ENCODE results near the gene HNRNPA2B1. TPM values are rescaled to one million over a fixed set of nuclear protein-coding genes. Genes with fewer than 3 reads are reported as not detected.
A peak's percentile ranks its signal among the peaks of the same experiment; 100 is the strongest.

Gene HNRNPA2B1
- total RNA-seq, 1 experiment from 2014 or later, result 1,137 TPM

- no peak for DNase-seq
- no peak overlapping the region for H4K5ac ChIP-seq (ENCODE audit: insufficient read length, low read depth, low read length)
- peak overlapping the region in 2 of 3 experiments; percentile 17 to 93; a peak in 3 of 7 replicates for H3K27ac Mint-ChIP-seq
- no peak overlapping the region for H3K4me3 Mint-ChIP-seq
- peaks cover 17 to 18% of the 10 kb centered on the region in 2 experiments; a peak in 3 of 4 replicates for H3K4me1 Mint-ChIP-seq
- no peak for TF ChIP-seq CTCF (conservative IDR thresholded peaks at IDR 0.05)
- H3K27me3 Mint-ChIP-seq (ENCODE audit: low read depth), result no peaks in the 10 kb centered on the region; the same call in 1 of the 2 replicates
- no peak overlapping the region for H2BK5ac ChIP-seq (ENCODE audit: insufficient read length, low read length)
- no peaks in the 10 kb centered on the region for H4K20me1 ChIP-seq (ENCODE audit: control insufficient read depth, insufficient read depth, insufficient read length)
- no peak overlapping the region for H2AFZ ChIP-seq (ENCODE audit: low read length)
- H3K4me2 ChIP-seq (ENCODE audit: insufficient read depth, insufficient read length, low read length), result no peak overlapping the region
- H2BK120ac ChIP-seq (ENCODE audit: low read depth, low read length, poor library complexity, severe bottlenecking), result no peak overlapping the region
- H3K36me3 Mint-ChIP-seq (ENCODE audit: insufficient read depth in 1 of 3, low read depth in 3 of 3), result peaks cover 25 to 58% (median 28%) of the 10 kb centered on the region in 3 experiments
- H3K9me3 Mint-ChIP-seq, result no peaks in the 10 kb centered on the region
- H3K23ac ChIP-seq (ENCODE audit: insufficient read length, low read depth, low read length), result no peak overlapping the region
- H3K9ac ChIP-seq (ENCODE audit: extremely low read depth, insufficient read length, low read length), result no peak overlapping the region
- no peak overlapping the region for H3K56ac ChIP-seq (ENCODE audit: insufficient read length, low read depth, low read length)
- no peaks in the 10 kb centered on the region for H3K23me2 ChIP-seq (ENCODE audit: insufficient read length, low read depth, low read length, poor library complexity, severe bottlenecking)
- H2BK20ac ChIP-seq (ENCODE audit: low read depth, low read length, poor library complexity, severe bottlenecking), result no peak overlapping the region
- H4K8ac ChIP-seq (replicated peaks; ENCODE audit: insufficient read length, low read depth, low read length), result no peak overlapping the region
- WGBS (ENCODE audit: extremely low coverage, insufficient read length, low lambda C conversion rate), result no CpG with 5 or more reads among the region's 1 CpG
- H3K79me1 ChIP-seq (ENCODE audit: insufficient read depth, low read depth, low read length, poor library complexity, severe bottlenecking), result no peaks in the 10 kb centered on the region
- no peak overlapping the region for H3K4ac ChIP-seq (ENCODE audit: low read depth, low read length)
- H3K18ac ChIP-seq (ENCODE audit: insufficient read length, low read depth, low read length), result no peak overlapping the region
- no peak overlapping the region for H4K91ac ChIP-seq (ENCODE audit: insufficient read length, low read depth, low read length)
- no peak overlapping the region for H3T11ph ChIP-seq (ENCODE audit: low read length)
- no peak overlapping the region for H2AK5ac ChIP-seq (ENCODE audit: insufficient read length, low read length)
- no peaks in the 10 kb centered on the region for H3K79me2 ChIP-seq (ENCODE audit: insufficient read depth, low read length)
- H3K27ac ChIP-seq (ENCODE audit: insufficient read length, low read depth, low read length), result no peak overlapping the region
- no peak overlapping the region for H2BK15ac ChIP-seq (ENCODE audit: low read depth, low read length)
- no peaks in the 10 kb centered on the region for H3K4me1 ChIP-seq (ENCODE audit: insufficient read depth, low read length)
- no peak overlapping the region for H3K14ac ChIP-seq (ENCODE audit: insufficient read depth, low read length)
- no peaks in the 10 kb centered on the region for H3K27me3 ChIP-seq (ENCODE audit: insufficient read depth, low read length)
- no peaks in the 10 kb centered on the region for H3K9me3 ChIP-seq (ENCODE audit: control insufficient read depth, low read depth, low read length)
- no peak overlapping the region for H2BK12ac ChIP-seq (ENCODE audit: insufficient read length, low read depth, low read length)
These were observed 14.7 kb downstream of the HNRNPA2B1 start for GRCh38 chr7:26185844-26186180.
